Upper lobe of right lung (tissue), 1 donor: ENCODE results near the gene FUT3. TPM values are rescaled to one million over a fixed set of nuclear protein-coding genes. Genes with fewer than 3 reads are reported as not detected.
A peak's percentile ranks its signal among the peaks of the same experiment; 100 is the strongest.

Experiments
- ATAC-seq: fragments of 200-7000 bp; cut with Tn5 transposase; one replicate; pipeline ENCODE4 v1.9.1; 2020; ENCODE audit warnings: mild to moderate bottlenecking, moderate library complexity
- DNase-seq: peaks from one replicate; pipeline ENCODE4 v3.0.0-alpha.2; 2020
- H3K27ac ChIP-seq: fragments of 200-600 bp; one replicate; pipeline ENCODE4 v1.8.0; 2022
- H3K27me3 ChIP-seq: fragments of 200-600 bp; one replicate; pipeline ENCODE4 v1.8.0; 2022; ENCODE audit warnings: mild to moderate bottlenecking
- H3K36me3 ChIP-seq: fragments of 200-600 bp; one replicate; pipeline ENCODE4 v1.8.0; 2022
- H3K4me1 ChIP-seq: fragments of 200-600 bp; one replicate; pipeline ENCODE4 v1.8.0; 2022
- H3K4me3 ChIP-seq: fragments of 200-600 bp; one replicate; pipeline ENCODE4 v1.8.0; 2022; ENCODE audit warnings: mild to moderate bottlenecking
- H3K9me3 ChIP-seq: fragments of 200-600 bp; one replicate; pipeline ENCODE4 v1.8.0; 2022
- intact Hi-C: fragments of 100-400 bp; cut with DNase I; formaldehyde crosslinking; loops from one replicate; pipeline ENCODE4 v1.11.0; 2022
- total RNA-seq: library from RNA; stranded (reverse); fragmentation: NEBNext Ultra II Directional; extraction: Animal tissue kit (Norgen Biotek cat#: 25700); gene quantifications from one replicate; pipeline ENCODE4 v1.2.1, GENCODE V29; 2021
- TF ChIP-seq, protein P1 (sequence below): fragments of 200-600 bp; IDR thresholded peaks from one replicate; pipeline ENCODE4 v1.8.0; 2022; ENCODE audit warnings: antibody characterized with exemption
- donor health status: DM: no; HTN: yes; CAD: no; lungs with severe emphysema.

The FUT3 gene
- total RNA-seq, 1 donor from 2014 or later: 17.3 TPM

DNA sequence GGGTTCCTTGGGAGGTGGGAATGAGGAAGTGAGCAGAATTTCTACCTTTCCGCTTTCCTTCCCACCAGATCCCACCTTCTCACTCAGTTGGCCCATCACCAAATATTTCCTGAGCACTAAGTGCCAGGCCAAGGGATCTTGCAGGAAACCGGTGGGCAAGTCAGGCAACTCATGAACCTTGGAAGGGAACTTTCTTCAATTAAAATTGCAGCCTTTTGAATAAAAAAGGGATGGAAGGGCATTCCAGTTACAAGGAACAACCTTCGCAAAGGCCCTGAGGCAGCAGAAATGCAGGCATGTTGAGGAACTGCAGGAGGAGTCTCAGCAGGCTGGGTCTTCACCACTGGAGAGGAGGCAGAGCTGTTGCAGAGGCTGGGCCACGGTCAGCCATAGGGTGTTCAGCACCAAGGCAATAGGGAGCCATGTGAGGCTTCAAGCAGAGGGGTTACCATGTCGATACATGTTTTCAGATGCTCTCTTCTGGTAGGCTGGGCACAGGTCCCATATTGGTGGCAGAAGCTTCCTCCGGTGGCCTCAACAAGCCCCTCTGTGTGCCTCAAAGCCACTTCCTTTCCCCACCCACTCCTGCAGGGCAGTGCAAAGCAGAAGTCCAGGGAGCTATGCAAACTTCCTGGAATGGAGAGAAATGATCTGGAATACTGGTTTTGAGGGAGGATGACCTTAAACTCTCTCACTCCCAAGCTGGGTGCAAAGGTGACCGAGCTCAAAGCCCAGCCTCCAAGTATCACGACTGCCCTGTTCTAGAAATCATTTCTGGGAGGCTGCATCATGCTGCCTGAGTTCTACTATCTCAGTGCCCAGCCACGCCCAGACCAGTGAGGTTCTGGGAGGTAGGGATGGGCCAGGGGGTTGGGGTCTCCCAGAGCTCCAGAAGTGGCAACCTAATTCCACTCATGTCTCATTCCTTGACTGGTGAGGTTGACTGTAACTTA lies 11.9 kb downstream of the FUT3 start, which contains the start of gene FUT6:
TSS of gene FUT6 (minus strand) at position 638 of the 953 bp plus-strand sequence. CDS start 7,135 bp downstream, outside the sequence.
- intact Hi-C loops: no loop called here
- H3K4me3 ChIP-seq: no peak within 1 kb of the TSS
- TF ChIP-seq, protein P1, sequence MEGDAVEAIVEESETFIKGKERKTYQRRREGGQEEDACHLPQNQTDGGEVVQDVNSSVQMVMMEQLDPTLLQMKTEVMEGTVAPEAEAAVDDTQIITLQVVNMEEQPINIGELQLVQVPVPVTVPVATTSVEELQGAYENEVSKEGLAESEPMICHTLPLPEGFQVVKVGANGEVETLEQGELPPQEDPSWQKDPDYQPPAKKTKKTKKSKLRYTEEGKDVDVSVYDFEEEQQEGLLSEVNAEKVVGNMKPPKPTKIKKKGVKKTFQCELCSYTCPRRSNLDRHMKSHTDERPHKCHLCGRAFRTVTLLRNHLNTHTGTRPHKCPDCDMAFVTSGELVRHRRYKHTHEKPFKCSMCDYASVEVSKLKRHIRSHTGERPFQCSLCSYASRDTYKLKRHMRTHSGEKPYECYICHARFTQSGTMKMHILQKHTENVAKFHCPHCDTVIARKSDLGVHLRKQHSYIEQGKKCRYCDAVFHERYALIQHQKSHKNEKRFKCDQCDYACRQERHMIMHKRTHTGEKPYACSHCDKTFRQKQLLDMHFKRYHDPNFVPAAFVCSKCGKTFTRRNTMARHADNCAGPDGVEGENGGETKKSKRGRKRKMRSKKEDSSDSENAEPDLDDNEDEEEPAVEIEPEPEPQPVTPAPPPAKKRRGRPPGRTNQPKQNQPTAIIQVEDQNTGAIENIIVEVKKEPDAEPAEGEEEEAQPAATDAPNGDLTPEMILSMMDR: no peak
- H3K27ac ChIP-seq: no peak within 1 kb of the TSS
- no peaks in the 10 kb centered on the region for H3K36me3 ChIP-seq
- no peaks in the 10 kb centered on the region for H3K9me3 ChIP-seq
- DNase-seq (no peak), ATAC-seq (peak; percentile 41)
- H3K27me3 ChIP-seq: peaks cover 7% of the 10 kb centered on the region
- H3K4me1 ChIP-seq: no peaks in the 10 kb centered on the region

- no peaks in the 10 kb centered on the region for H3K36me3 ChIP-seq
- H3K27me3 ChIP-seq: peaks cover 7% of the 10 kb centered on the region
- no peaks in the 10 kb centered on the region for H3K4me1 ChIP-seq
- intact Hi-C loops: no loop called here
- H3K27ac ChIP-seq: no peak overlapping the region
- no peaks in the 10 kb centered on the region for H3K9me3 ChIP-seq
- DNase-seq: no peak
- TF ChIP-seq, protein P1: no peak
- no peak overlapping the region for H3K4me3 ChIP-seq
- ATAC-seq: no peak
These were observed 12.7 kb downstream of the FUT3 start for GRCh38 chr19:5838353-5839064.

- Histone ChIP-seq H3K27me3 (peaks cover 7% of the 10 kb centered on the region), H3K4me1 (no peaks in the 10 kb centered on the region), H3K4me3 (no peak overlapping the region), H3K27ac (no peak overlapping the region), H3K9me3 (no peaks in the 10 kb centered on the region), H3K36me3 (no peaks in the 10 kb centered on the region)
- ATAC-seq (no peak), DNase-seq (no peak)
- TF ChIP-seq, protein P1: no peak
- intact Hi-C loops: no loop called here
These were observed 13.4 kb downstream of the FUT3 start for GRCh38 chr19:5837761-5838352.

- no peak for ATAC-seq
- no peak overlapping the region for H3K4me3 ChIP-seq
These were observed 18.6 kb downstream of the FUT3 start for GRCh38 chr19:5832527-5833216.

More at GRCh38 chr19:5832527-5833216, 18.6 kb downstream of the FUT3 start:
- Histone ChIP-seq H3K27me3 (peaks cover 25% of the 10 kb centered on the region), H3K9me3 (no peaks in the 10 kb centered on the region), H3K36me3 (no peaks in the 10 kb centered on the region), H3K27ac (no peak overlapping the region), H3K4me1 (peaks cover 8% of the 10 kb centered on the region)
- no peak for DNase-seq
- TF ChIP-seq, protein P1: no peak
- intact Hi-C loops: no loop called here
